HCT116 (cell line): ENCODE measurements around the gene GALNT18.

Source experiments
- CTCF ChIP-seq, 3 experiments: fragments of 200-600 bp in 1 of 3; sonication (generic) in 1 of 3; IDR thresholded peaks in 2 of 3; conservative IDR thresholded peaks in 1 of 3; 2 replicates each; pipeline ENCODE4 v1.5.1; 2012 to 2017; ENCODE audit warnings: low read depth in 2 of 3, low read length in 2 of 3, antibody characterized with exemption in 1 of 3, borderline replicate concordance in 1 of 3, control low read depth in 1 of 3, mild to moderate bottlenecking in 1 of 3, mixed read lengths in 1 of 3, mixed run types in 1 of 3, moderate library complexity in 1 of 3; ENCODE audit not compliant: insufficient read depth in 1 of 3
- EGR1 ChIP-seq: IDR thresholded peaks from 2 replicates; pipeline ENCODE4 v1.6.1; 2012; ENCODE audit warnings: low read depth
- EZH2 ChIP-seq: fragments of 200-600 bp; sonication (generic); IDR thresholded peaks from 2 replicates; pipeline ENCODE4 v1.6.1; 2017; ENCODE audit warnings: antibody characterized with exemption, mixed run types
- EZH2phosphoT487 ChIP-seq: fragments of 200-600 bp; IDR thresholded peaks from 2 replicates; pipeline ENCODE4 v1.6.1; 2018; ENCODE audit warnings: antibody characterized with exemption, borderline replicate concordance
- MAX ChIP-seq: IDR thresholded peaks from 2 replicates; pipeline ENCODE4 v1.6.1; 2012
- POLR2A ChIP-seq: IDR thresholded peaks from 2 replicates; pipeline ENCODE4 v1.7.0; 2011; ENCODE audit warnings: borderline replicate concordance; ENCODE audit not compliant: insufficient read depth, insufficient read length; ENCODE audit errors: extremely low read depth
- POLR2AphosphoS5 ChIP-seq: IDR thresholded peaks from 2 replicates; pipeline ENCODE4 v1.6.1; 2011; ENCODE audit warnings: mild to moderate bottlenecking, low read depth, low read length, moderate library complexity
- SIN3A ChIP-seq: IDR thresholded peaks from 2 replicates; pipeline ENCODE4 v1.6.1; 2012; ENCODE audit warnings: low read depth
- SP1 ChIP-seq: IDR thresholded peaks from 2 replicates; pipeline ENCODE4 v1.6.1; 2012; ENCODE audit warnings: low read depth
- ZFX ChIP-seq: fragments of 450-650 bp; IDR thresholded peaks from 2 replicates; pipeline ENCODE4 v1.6.1; 2017

- TF ChIP-seq EZH2 (no peak), ZFX (no peak), CTCF (IDR thresholded peaks at IDR 0.05 in 2 of 3, conservative IDR thresholded peaks at IDR 0.05 in 1 of 3; ENCODE audit: borderline replicate concordance in 1 of 3, insufficient read depth in 1 of 3, low read depth in 2 of 3, low read length in 2 of 3) (peak in 1 of 3 experiments; percentile 22; a peak in 1 of 6 replicates), SP1 (no peak), MAX (no peak), POLR2AphosphoS5 (no peak), POLR2A (no peak), SIN3A (no peak), EGR1 (no peak), EZH2phosphoT487 (no peak)
Observed at GRCh38 chr11:11667056-11667455, 45.3 kb upstream of the GALNT18 start.
